ENCODE data around the gene COG5.

Gene COG5

GRCh38 chr7:107563775-107564552 is at the start of gene COG5, which contains the start of gene DUS4L:
Gene COG5, minus strand, starts transcription at chr7:107563920. Its CDS starts 24 bp downstream, at chr7:107563896.
Gene DUS4L, plus strand, starts transcription at chr7:107563971. Its CDS starts 3,100 bp downstream, at chr7:107567071.
- DNase-seq (ENCODE audit: low read depth, low spot score): peak; percentile 65

GRCh38 chr7:107613439-107613838 is 49.7 kb upstream of the COG5 start:
- DNase-seq (ENCODE audit: low read depth, low spot score): no peak

DNA sequence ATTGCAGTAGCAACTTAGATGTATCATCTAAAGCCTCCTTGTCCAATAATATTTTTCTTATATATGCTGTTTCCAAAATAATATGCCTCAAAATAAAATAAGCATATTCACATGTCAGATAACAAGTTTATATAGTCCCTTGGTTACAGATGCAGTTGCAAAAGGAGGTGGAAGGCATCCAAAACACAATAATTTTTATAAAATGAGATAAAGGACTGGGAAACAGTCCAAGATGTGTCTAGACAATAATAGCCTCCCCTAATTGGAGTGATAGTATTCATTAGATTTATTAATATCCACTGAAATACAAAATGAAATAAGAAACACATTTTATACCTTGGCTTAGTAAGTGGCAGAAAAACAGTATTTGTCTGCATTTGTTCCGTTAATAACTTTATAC is 46.6 kb upstream of the COG5 start:
- DNase-seq (ENCODE audit: low read depth, low spot score): no peak

DNA sequence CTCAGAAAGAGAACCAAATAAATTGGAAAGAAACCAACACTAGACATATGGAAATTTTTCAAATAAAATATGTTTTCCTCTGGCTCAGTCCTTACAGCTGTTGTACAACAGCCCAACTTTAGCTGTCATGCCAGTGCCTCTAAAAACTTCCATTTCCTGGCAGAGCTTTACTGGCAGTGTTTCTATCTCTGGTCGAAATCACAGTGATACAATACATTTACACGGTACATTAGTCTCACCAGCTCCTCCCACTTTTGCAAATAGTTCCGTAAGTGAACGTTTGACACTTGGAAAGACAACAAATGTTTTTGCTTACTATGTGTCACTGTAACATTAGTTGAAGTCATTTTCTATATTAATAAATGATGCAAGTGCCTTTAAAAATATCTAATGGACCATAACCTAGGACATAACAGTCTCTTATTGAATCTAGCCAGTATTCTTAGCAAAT is 46.1 kb upstream of the COG5 start:
- DNase-seq (ENCODE audit: low read depth, low spot score): no peak

DNA sequence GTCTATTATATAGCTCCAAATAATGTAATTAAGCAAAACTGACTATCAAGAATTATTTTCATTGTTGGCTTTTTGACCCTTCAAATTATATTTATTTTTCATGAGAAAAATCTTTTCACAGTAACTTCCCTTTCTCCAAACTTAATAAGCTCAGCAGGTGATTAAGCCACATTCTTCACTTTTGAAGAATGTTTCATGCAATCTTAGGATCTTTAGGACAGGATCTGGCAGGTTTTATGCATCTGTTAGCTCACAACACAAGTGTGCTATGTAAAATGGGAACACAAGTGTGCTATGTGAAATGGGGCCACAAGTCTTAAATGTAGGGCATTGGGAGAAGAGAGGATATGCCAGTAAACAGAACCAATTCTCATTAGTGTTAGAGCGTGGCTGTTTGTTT is 42.6 kb upstream of the COG5 start:
- no peak for DNase-seq (ENCODE audit: low read depth, low spot score)

DNA sequence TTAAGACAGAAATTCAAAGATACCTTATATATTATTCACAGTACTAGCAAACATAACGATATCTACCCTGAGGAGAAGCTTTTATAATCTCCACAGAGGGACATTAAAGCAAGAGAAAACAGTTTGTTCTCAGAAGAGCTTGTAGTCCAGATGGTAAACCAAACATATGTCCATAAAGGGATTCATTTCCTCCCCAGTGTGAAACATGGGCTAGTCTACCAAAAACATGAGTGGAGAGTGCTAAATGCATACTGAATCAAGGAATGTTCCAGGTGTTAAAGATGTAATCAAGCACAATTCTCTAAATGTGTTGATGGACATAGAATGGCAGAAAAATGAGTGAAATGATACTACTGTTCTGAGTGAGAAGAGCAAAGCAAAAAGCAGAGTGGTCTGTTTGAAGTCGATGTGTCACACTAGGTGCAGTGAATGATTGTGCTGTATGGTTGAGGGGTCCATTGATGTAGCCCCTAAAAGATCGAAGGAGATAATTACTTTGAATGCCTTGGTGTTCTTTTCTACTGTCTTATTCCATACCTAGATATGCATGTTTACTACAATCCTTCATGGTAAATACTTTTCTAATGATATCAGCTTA is 41.6 kb upstream of the COG5 start:
- DNase-seq (ENCODE audit: low read depth, low spot score): no peak

DNA sequence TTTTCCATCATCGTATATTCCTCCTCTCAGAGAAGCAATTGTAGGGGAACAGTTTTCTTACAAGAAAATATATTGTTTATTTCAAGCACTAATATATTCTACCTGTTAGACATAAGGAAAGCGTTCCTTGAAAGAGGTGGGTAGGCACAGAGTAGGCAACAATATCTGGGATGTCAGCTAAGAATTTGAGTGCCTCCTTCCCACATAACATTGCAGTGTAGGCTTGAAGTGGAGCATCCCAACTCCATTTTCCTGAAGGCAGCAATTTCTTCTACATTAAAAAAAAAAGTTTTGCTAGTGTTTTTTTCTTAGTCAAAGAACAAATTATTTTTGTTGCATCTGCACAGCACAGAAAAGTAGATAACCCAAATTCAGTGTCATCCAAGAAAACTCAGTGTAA is 37.1 kb upstream of the COG5 start:
- DNase-seq (ENCODE audit: low read depth, low spot score): no peak

DNA sequence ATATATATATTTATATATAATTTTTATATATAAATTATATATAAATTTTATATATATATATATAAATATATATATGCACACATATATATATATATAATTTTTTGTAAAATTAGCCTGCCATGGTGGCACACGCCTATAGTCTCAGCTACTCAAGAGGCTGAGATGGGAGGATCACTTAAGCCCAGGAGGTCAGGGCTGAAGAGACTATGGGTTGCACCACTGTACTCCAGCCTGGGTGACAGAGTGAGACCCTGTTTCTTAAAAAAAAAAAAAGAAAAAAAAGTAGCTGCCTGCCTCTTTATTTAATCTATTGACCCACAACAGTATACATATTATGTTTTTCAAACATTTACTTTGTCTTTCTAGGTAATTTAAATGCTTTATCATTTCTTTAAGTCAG is 35.5 kb upstream of the COG5 start:
- DNase-seq (ENCODE audit: low read depth, low spot score): no peak

DNA sequence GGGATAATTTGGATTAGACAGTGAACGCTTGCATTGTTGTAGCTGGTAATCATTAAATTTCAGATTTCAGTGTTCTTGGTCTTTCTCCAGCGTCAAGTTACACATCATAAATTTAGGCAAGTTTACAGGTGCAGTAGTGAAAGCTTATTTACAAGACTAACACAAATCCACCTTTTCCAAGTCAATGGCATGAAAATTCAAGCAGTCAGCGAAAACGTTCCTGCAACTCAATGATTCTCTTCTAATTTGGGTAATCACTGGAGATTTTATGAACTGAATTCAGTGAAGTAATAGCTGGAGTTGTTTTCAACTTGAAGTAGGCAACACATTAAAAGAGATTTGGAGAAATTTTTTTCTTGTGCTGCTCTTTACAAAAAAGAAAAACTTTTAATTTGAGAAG is 34.2 kb upstream of the COG5 start:
- no peak for DNase-seq (ENCODE audit: low read depth, low spot score)

- DNase-seq (ENCODE audit: low read depth, low spot score): no peak
Measured at GRCh38 chr7:107597582-107597916, 33.8 kb upstream of the COG5 start.

GRCh38 chr7:107596881-107597581 is 33.3 kb upstream of the COG5 start:
- DNase-seq (ENCODE audit: low read depth, low spot score): no peak

- no peak for DNase-seq (ENCODE audit: low read depth, low spot score)
Measured at GRCh38 chr7:107594961-107595737, 31.4 kb upstream of the COG5 start.

GRCh38 chr7:107593025-107593410 is 29.3 kb upstream of the COG5 start:
- no peak for DNase-seq (ENCODE audit: low read depth, low spot score)

DNA sequence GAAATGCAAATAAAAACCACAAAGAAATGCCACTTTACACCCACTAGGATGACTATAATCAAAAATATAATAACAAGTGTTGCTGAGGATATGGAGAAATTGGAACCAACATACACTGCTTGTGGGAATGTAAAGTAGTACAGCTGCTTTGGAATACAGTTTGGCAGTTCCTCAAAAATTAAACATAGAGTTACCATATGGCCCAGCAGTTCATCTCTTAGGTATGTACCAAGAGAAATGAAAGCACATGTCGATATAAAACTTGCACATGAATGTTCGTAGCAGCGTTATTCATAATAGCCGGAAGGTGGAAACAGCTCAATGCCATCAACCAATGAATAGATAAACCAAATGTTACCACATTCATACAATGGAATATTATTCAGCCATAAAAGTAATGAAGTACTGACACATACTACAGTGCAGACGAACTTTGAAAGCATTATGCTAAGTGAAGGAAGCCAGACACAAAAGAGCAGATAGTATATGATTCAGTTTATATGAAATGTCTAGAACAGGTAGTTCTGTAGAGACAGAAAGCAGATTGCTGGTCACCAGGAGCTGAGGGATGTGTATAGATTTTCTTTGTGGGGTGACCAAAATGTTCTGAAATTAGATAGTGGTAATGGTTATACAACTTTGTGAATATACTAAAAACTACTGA is 28.8 kb upstream of the COG5 start:
- no peak for DNase-seq (ENCODE audit: low read depth, low spot score)

DNA sequence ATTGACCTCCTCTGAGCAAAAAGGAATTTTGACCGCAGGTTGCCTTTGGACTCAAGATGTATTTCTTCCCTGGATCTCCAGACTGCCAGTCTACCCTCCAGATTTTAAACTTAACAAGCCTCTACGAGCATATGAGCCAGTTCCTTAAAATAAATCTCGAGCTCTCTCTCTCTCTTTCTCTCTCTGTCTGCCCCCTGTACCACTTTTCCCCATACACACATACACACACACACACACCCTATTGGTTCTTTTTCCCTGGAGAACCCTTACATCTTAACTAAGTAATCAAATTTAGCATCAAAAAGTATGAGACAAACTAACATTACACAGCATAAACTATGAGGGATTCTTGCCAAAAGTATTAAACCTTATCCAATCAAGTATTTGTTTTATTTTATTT is 27.7 kb upstream of the COG5 start:
- no peak for DNase-seq (ENCODE audit: low read depth, low spot score)

GRCh38 chr7:107588529-107589130 is 24.9 kb upstream of the COG5 start:
- no peak for DNase-seq (ENCODE audit: low read depth, low spot score)

DNA sequence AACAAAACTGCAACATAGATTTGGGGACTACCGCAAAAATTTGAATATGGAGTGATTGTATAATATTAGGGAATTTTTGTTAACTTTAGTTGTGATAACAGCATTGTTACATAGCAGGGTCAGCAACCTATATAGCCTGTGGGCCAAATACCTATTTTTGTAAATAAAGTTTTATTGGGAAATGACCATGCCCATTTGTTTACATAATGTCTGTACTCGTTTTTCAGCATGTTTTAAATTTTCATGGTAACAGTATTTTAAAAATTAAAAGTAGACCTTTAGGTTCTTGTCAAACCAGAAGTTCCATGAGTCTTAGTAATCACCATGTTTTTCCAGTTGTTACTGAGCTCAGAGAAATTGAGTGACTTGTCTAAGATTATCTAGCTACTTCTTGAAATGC is 21.0 kb upstream of the COG5 start:
- DNase-seq (ENCODE audit: low read depth, low spot score): no peak

GRCh38 chr7:107582875-107583274 is 19.2 kb upstream of the COG5 start:
- DNase-seq (ENCODE audit: low read depth, low spot score): no peak

DNA sequence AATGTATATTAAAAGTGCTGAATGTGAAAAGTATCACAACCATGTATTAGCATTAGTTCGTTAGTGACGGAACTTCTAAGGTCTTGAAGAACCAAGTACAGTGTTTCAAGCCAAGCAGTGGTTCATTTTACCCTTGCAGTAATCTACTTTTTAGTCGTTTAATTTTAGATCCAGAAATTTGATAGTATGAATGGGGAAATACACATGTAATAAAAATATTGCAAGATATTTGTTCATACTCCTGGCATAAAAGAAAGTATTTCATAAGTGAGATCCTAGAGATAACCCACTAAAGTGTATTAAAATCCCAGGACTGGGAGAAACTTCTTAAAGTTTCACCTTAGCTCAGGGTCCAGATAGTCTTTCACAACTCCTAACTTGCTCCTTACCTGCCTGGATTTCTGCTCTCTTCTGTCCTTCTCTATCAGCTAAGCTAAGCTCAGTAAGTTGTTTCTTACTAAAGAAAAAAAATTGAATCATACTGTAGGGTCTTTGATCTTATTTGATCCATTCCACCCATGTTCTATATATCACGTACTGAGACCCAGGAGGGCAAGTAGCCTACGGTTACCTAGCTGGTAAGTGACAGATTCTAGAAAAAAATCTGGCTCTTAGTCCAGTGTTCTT is 17.8 kb upstream of the COG5 start:
- no peak for DNase-seq (ENCODE audit: low read depth, low spot score)

- DNase-seq (ENCODE audit: low read depth, low spot score): no peak
Measured at GRCh38 chr7:107580716-107581383, 17.1 kb upstream of the COG5 start.
